ENCODE measurements around the gene ALDH16A1. TPM values are rescaled to one million over a fixed set of nuclear protein-coding genes. Genes with fewer than 3 reads are reported as not detected.

Gene ALDH16A1
- total RNA-seq, 1 donor from 2014 or later: 51.9 TPM

GRCh38 chr19:49439836-49440235 lies 13.2 kb upstream of the ALDH16A1 start:
- no peak overlapping the region for H3K27ac Mint-ChIP-seq (ENCODE audit: unreplicated experiment)
- peak overlapping the region; percentile 56 for H3K4me3 Mint-ChIP-seq
- no peaks in the 10 kb centered on the region for H3K36me3 Mint-ChIP-seq (ENCODE audit: low read depth)
- H3K27me3 Mint-ChIP-seq (ENCODE audit: low read depth): peaks cover 92% of the 10 kb centered on the region
- TF ChIP-seq CTCF (conservative IDR thresholded peaks at IDR 0.05): no peak
- no peak for DNase-seq (ENCODE audit: low read depth, low spot score)
- peaks cover 19% of the 10 kb centered on the region for H3K4me1 Mint-ChIP-seq
- no peaks in the 10 kb centered on the region for H3K9me3 Mint-ChIP-seq

- no peaks in the 10 kb centered on the region for H3K36me3 Mint-ChIP-seq (ENCODE audit: low read depth)
- H3K27ac Mint-ChIP-seq (ENCODE audit: unreplicated experiment): no peak overlapping the region
- H3K4me1 Mint-ChIP-seq: peaks cover 19% of the 10 kb centered on the region
- H3K4me3 Mint-ChIP-seq: peak overlapping the region; percentile 60
- peaks cover 84% of the 10 kb centered on the region for H3K27me3 Mint-ChIP-seq (ENCODE audit: low read depth)
- H3K9me3 Mint-ChIP-seq: no peaks in the 10 kb centered on the region
- no peak for DNase-seq (ENCODE audit: low read depth, low spot score)
- no peak for TF ChIP-seq CTCF (conservative IDR thresholded peaks at IDR 0.05)
These were observed 12.4 kb upstream of the ALDH16A1 start for GRCh38 chr19:49440439-49441209.

DNA sequence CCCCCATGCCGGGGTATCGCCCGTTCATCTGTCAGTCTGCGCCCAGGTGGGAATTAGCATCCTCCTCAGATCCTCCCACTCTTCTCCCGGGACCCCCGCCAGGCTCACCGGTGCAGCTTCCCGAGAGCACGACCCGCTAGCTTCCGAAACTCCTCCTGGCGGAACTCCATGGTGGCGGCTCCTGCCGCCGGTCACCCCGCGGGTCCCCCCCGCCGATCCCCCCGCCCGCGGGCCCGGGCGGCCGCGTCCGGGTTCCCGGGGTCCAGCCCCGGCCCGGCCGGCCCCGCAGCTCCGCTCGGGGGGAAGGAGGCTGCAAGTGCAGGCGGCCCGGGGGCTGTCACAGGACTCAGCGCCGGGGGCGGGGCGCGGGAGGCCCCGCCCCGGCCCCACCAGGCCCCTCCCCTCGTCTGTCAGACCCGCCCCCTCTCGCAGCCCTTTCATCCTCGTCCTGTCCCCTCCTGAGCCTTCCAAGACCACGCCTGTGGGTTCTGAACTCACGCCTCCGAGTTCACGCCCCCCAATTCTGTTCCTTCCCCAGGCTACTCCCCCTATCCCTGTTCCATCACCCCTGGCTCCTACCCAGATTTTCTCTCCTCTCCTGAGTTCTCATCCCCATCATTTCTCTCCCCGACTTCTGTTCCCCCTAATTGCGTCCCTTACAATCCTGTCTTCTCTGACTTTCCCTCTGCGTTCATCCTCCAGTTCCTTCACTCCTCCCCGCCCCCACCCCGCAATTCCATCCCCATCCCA lies 11.6 kb upstream of the ALDH16A1 start, which contains the start of gene SLC17A7:
Gene SLC17A7, minus strand, starts transcription at position 318 of the 750 bp plus-strand sequence. Its CDS starts 148 bp downstream, at position 170.
- TF ChIP-seq CTCF (conservative IDR thresholded peaks at IDR 0.05): no peak
- no peaks in the 10 kb centered on the region for H3K9me3 Mint-ChIP-seq
- H3K4me1 Mint-ChIP-seq: peaks cover 19% of the 10 kb centered on the region
- peak within 1 kb of the TSS; percentile 86 for H3K4me3 Mint-ChIP-seq
- no peak for DNase-seq (ENCODE audit: low read depth, low spot score)
- H3K27me3 Mint-ChIP-seq (ENCODE audit: low read depth): peaks cover 77% of the 10 kb centered on the region
- no peak within 1 kb of the TSS for H3K27ac Mint-ChIP-seq (ENCODE audit: unreplicated experiment)
- H3K36me3 Mint-ChIP-seq (ENCODE audit: low read depth): no peaks in the 10 kb centered on the region

- H3K27ac Mint-ChIP-seq (ENCODE audit: unreplicated experiment): no peak overlapping the region
- H3K4me3 Mint-ChIP-seq: peak overlapping the region; percentile 86
- no peak for TF ChIP-seq CTCF (conservative IDR thresholded peaks at IDR 0.05)
- no peak for DNase-seq (ENCODE audit: low read depth, low spot score)
- H3K9me3 Mint-ChIP-seq: no peaks in the 10 kb centered on the region
- H3K27me3 Mint-ChIP-seq (ENCODE audit: low read depth): peaks cover 71% of the 10 kb centered on the region
- H3K4me1 Mint-ChIP-seq: peaks cover 19% of the 10 kb centered on the region
- no peaks in the 10 kb centered on the region for H3K36me3 Mint-ChIP-seq (ENCODE audit: low read depth)
These were observed 11.1 kb upstream of the ALDH16A1 start for GRCh38 chr19:49441960-49442350.

- Mint-ChIP-seq H3K36me3 (ENCODE audit: low read depth) (no peaks in the 10 kb centered on the region), H3K27me3 (ENCODE audit: low read depth) (peaks cover 67% of the 10 kb centered on the region), H3K9me3 (no peaks in the 10 kb centered on the region), H3K4me3 (peak overlapping the region; percentile 86), H3K4me1 (peaks cover 19% of the 10 kb centered on the region), H3K27ac (ENCODE audit: unreplicated experiment) (no peak overlapping the region)
- no peak for DNase-seq (ENCODE audit: low read depth, low spot score)
- no peak for TF ChIP-seq CTCF (conservative IDR thresholded peaks at IDR 0.05)
These were observed 10.7 kb upstream of the ALDH16A1 start for GRCh38 chr19:49442354-49442753.

Measured in neural crest cell (in vitro differentiated cells).